Caco-2 (cell line): ENCODE measurements around the gene DPF3. TPM values are rescaled to one million over a fixed set of nuclear protein-coding genes. Genes with fewer than 3 reads are reported as not detected.

ENCODE experiments used
- BruUV-seq: library from RNA; stranded (reverse); fragments of 400-500 nt; replicated peaks from 2 replicates; lab custom pipeline; 2021; lab: Mats Ljungman, UMichigan
- CTCF ChIA-PET: fragments of 300-600 bp; sonication (Branson Sonifier 250); formaldehyde crosslinking; loops from one replicate; lab custom pipeline; 2022; ENCODE audit warnings: antibody characterized with exemption; lab: Charles Lee
- POLR2A ChIA-PET: fragments of 300-600 bp; sonication (Branson Sonifier 250); formaldehyde crosslinking; loops from one replicate; lab custom pipeline; 2022; ENCODE audit warnings: antibody characterized with exemption; lab: Charles Lee
- DNase-seq, 2 experiments: peaks; one replicate each; pipeline versions ENCODE4 v3.0.0 to v3.0.0-alpha.2; 2020 to 2022
- H3K27me3 ChIP-seq: replicated peaks from 2 replicates; pipeline ENCODE4 v1.6.0; 2011; ENCODE audit warnings: low read length; ENCODE audit not compliant: control insufficient read depth, insufficient read depth
- H3K36me3 ChIP-seq: 2 replicates; pipeline ENCODE4 v1.5.1; 2011; ENCODE audit warnings: low read length; ENCODE audit not compliant: control insufficient read depth, insufficient read depth
- H3K4me1 ChIP-seq: fragments of 250-450 bp; sonication (Bioruptor Pico); 2 replicates; pipeline ENCODE4 v1.5.1; 2020; ENCODE audit warnings: mild to moderate bottlenecking
- H3K4me3 ChIP-seq: 2 replicates; pipeline ENCODE4 v1.5.1; 2011; ENCODE audit warnings: low read depth, mild to moderate bottlenecking, control low read depth, low read length
- H3K9me3 ChIP-seq: fragments of 250-450 bp; sonication (Bioruptor Pico); 2 replicates; pipeline ENCODE4 v1.5.1; 2020; ENCODE audit warnings: mild to moderate bottlenecking, moderate library complexity
- H3K27ac Mint-ChIP-seq: one replicate; pipeline ENCODE4 v1.8.0; 2022; ENCODE audit warnings: mixed read lengths; ENCODE audit not compliant: unreplicated experiment
- H3K27me3 Mint-ChIP-seq: one replicate; pipeline ENCODE4 v1.8.0; 2022; ENCODE audit warnings: mixed read lengths; ENCODE audit not compliant: insufficient read depth, unreplicated experiment
- H3K36me3 Mint-ChIP-seq: one replicate; pipeline ENCODE4 v1.8.0; 2022; ENCODE audit warnings: mild to moderate bottlenecking, mixed read lengths; ENCODE audit not compliant: insufficient read depth, unreplicated experiment
- H3K4me1 Mint-ChIP-seq: one replicate; pipeline ENCODE4 v1.8.0; 2022; ENCODE audit warnings: low read depth, mixed read lengths; ENCODE audit not compliant: unreplicated experiment
- H3K4me3 Mint-ChIP-seq: one replicate; pipeline ENCODE4 v1.8.0; 2022; ENCODE audit warnings: mild to moderate bottlenecking, moderate library complexity, mixed read lengths; ENCODE audit not compliant: unreplicated experiment
- H3K9me3 Mint-ChIP-seq: one replicate; pipeline ENCODE4 v1.8.0; 2022; ENCODE audit warnings: mixed read lengths; ENCODE audit not compliant: unreplicated experiment
- intact Hi-C: fragments of 100-400 bp; cut with micrococcal nuclease; formaldehyde crosslinking; loops from one replicate; pipeline ENCODE4 v1.10.0; 2022; ENCODE audit not compliant: unreplicated experiment
- total RNA-seq: library from RNA; stranded (reverse); gene quantifications from 2 replicates; pipeline ENCODE4 v1.2.3, GENCODE V29; 2022
- TF ChIP-seq, protein P1 (sequence below), 2 experiments: fragments of 200-600 bp in 1 of 2; IDR thresholded peaks; 1 replicate in 1 of 2; 2 replicates in 1 of 2; pipeline versions ENCODE4 v1.5.1 to v1.8.0; 2011 to 2022; ENCODE audit warnings: antibody characterized with exemption in 1 of 2, control low read depth in 1 of 2, inconsistent platforms in 1 of 2, low read depth in 1 of 2, low read length in 1 of 2, mild to moderate bottlenecking in 1 of 2, moderate library complexity in 1 of 2; ENCODE audit not compliant: insufficient read depth in 1 of 2, severe bottlenecking in 1 of 2, unreplicated experiment in 1 of 2

The DPF3 gene
- total RNA-seq, 1 experiment from 2014 or later = not detected

- ChIA-PET POLR2A (no interaction called here), CTCF (no interaction called here)
- Histone ChIP-seq H3K36me3 (no peaks in the 10 kb centered on the region), H3K4me3 (no peak overlapping the region), H3K9me3 (no peaks in the 10 kb centered on the region), H3K4me1 (no peaks in the 10 kb centered on the region), H3K27me3 (no peaks in the 10 kb centered on the region; the same call in 1 of the 2 replicates)
- Mint-ChIP-seq H3K9me3 (no peaks in the 10 kb centered on the region), H3K27me3 (peaks cover 33% of the 10 kb centered on the region), H3K4me1 (no peaks in the 10 kb centered on the region), H3K27ac (no peak overlapping the region), H3K36me3 (no peaks in the 10 kb centered on the region), H3K4me3 (no peak overlapping the region)
- no peak for DNase-seq
- BruUV-seq = no TSS peak
- intact Hi-C loops = no loop called here
- TF ChIP-seq, protein P1, sequence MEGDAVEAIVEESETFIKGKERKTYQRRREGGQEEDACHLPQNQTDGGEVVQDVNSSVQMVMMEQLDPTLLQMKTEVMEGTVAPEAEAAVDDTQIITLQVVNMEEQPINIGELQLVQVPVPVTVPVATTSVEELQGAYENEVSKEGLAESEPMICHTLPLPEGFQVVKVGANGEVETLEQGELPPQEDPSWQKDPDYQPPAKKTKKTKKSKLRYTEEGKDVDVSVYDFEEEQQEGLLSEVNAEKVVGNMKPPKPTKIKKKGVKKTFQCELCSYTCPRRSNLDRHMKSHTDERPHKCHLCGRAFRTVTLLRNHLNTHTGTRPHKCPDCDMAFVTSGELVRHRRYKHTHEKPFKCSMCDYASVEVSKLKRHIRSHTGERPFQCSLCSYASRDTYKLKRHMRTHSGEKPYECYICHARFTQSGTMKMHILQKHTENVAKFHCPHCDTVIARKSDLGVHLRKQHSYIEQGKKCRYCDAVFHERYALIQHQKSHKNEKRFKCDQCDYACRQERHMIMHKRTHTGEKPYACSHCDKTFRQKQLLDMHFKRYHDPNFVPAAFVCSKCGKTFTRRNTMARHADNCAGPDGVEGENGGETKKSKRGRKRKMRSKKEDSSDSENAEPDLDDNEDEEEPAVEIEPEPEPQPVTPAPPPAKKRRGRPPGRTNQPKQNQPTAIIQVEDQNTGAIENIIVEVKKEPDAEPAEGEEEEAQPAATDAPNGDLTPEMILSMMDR (IDR thresholded peaks at IDR 0.05; ENCODE audit: insufficient read depth in 1 of 2, low read depth in 1 of 2, low read length in 1 of 2, severe bottlenecking in 1 of 2, unreplicated experiment in 1 of 2) = no peak
Observed at GRCh38 chr14:72726444-72726843, 167.5 kb downstream of the DPF3 start.

GRCh38 chr14:72723858-72724530 is 169.9 kb downstream of the DPF3 start:
- H3K4me3 ChIP-seq = no peak overlapping the region
- Mint-ChIP-seq H3K27ac (no peak overlapping the region), H3K36me3 (no peaks in the 10 kb centered on the region), H3K4me1 (no peaks in the 10 kb centered on the region), H3K4me3 (no peak overlapping the region), H3K27me3 (peaks cover 27% of the 10 kb centered on the region), H3K9me3 (no peaks in the 10 kb centered on the region)
- no peaks in the 10 kb centered on the region; the same call in 1 of the 2 replicates for H3K27me3 ChIP-seq
- no peaks in the 10 kb centered on the region for H3K4me1 ChIP-seq
- intact Hi-C loops = no loop called here
- ChIA-PET CTCF (interaction anchor here (0.5 kb wide), 1 partner anchor 167 kb away, joined by 3 read pairs; no protein-coding TSS in a partner anchor), POLR2A (no interaction called here)
- TF ChIP-seq, protein P1 (IDR thresholded peaks at IDR 0.05; ENCODE audit: insufficient read depth in 1 of 2, low read depth in 1 of 2, low read length in 1 of 2, severe bottlenecking in 1 of 2, unreplicated experiment in 1 of 2) = no peak
- no peaks in the 10 kb centered on the region for H3K9me3 ChIP-seq
- DNase-seq = no peak
- no peaks in the 10 kb centered on the region for H3K36me3 ChIP-seq
- BruUV-seq = no TSS peak

DNA sequence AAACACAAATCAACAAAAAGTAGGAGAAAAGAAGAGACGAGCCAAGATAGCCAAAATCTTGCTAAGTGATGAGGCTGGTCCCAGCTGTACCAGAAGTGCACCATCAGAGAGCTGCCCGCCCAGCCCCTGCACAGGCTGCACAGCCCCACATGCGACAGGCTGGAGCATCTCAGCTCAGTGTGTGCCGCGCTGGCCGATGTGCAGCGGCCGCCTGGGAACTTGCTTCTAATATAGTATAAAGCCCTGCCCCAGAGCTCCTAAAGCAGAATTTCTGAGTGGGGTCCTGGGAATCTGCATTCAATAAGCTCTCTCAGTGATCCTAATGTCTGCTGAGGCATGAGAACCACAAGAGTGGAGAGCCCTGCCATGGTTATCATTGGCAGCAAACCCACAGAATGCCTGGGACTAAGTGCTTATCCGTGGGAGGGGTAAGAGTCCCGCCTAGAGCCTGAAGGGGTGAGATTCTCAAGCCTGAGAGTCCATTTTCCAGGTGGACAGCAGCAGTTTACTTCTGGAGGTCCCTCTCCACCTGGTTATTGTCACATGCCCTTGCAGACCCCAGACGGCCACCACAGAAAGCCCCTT is 171.6 kb downstream of the DPF3 start:
- TF ChIP-seq, protein P1 (IDR thresholded peaks at IDR 0.05; ENCODE audit: insufficient read depth in 1 of 2, low read depth in 1 of 2, low read length in 1 of 2, severe bottlenecking in 1 of 2, unreplicated experiment in 1 of 2) = no peak
- CTCF ChIA-PET = no interaction called here
- H3K27ac Mint-ChIP-seq = no peak overlapping the region
- POLR2A ChIA-PET = no interaction called here
- Histone ChIP-seq H3K36me3 (no peaks in the 10 kb centered on the region), H3K4me1 (no peaks in the 10 kb centered on the region), H3K27me3 (no peaks in the 10 kb centered on the region; the same call in 1 of the 2 replicates), H3K4me3 (no peak overlapping the region), H3K9me3 (no peaks in the 10 kb centered on the region)
- no peak for DNase-seq
- no peaks in the 10 kb centered on the region for H3K36me3 Mint-ChIP-seq
- BruUV-seq = no TSS peak
- no peak overlapping the region for H3K4me3 Mint-ChIP-seq
- intact Hi-C loops = no loop called here
- no peaks in the 10 kb centered on the region for H3K9me3 Mint-ChIP-seq
- peaks cover 20% of the 10 kb centered on the region for H3K27me3 Mint-ChIP-seq
- no peaks in the 10 kb centered on the region for H3K4me1 Mint-ChIP-seq
